ENCODE data around the gene NEUROG3.

GRCh38 chr10:69553328-69553727 is 19.9 kb downstream of the NEUROG3 start:
- TF ChIP-seq CTCF (IDR thresholded peaks at IDR 0.05): no peak
- TF ChIP-seq ZNF138 (CRISPR knock-in tag; conservative IDR thresholded peaks at IDR 0.05): no peak
- TF ChIP-seq RELA (CRISPR knock-in tag; IDR thresholded peaks at IDR 0.05; ENCODE audit: borderline replicate concordance): no peak
